Globus pallidus (tissue), 1 donor: ENCODE measurements around the gene NTN3.
"Not testable (repeated sequence)": the region's sequence is repeated elsewhere in the genome, so short reads cannot be mapped to it uniquely, and the experiment has no call there.

Experiments used
- DNase-seq: peaks from one replicate; pipeline ENCODE4 v3.0.0-alpha.2; 2015; ENCODE audit warnings: low spot score

The NTN3 gene

GRCh38 chr16:2471016-2471652 is at the start of gene NTN3:
TSS of gene NTN3 (plus strand) at chr16:2471297. CDS start at chr16:2471702, 405 bp downstream.
- no peak for DNase-seq

GRCh38 chr16:2422123-2422867 is 48.8 kb upstream of the NTN3 start:
- DNase-seq: no peak

GRCh38 chr16:2424061-2425007 is 46.8 kb upstream of the NTN3 start:
- DNase-seq: no peak

GRCh38 chr16:2425008-2425518 is 46.0 kb upstream of the NTN3 start:
- no peak for DNase-seq

- no peak for DNase-seq
Measured at GRCh38 chr16:2425825-2426430, 45.2 kb upstream of the NTN3 start.

GRCh38 chr16:2426941-2427361 is 44.1 kb upstream of the NTN3 start:
- DNase-seq: no peak

- DNase-seq: no peak
Measured at GRCh38 chr16:2427526-2427925, 43.6 kb upstream of the NTN3 start.

- DNase-seq: no peak
Measured at GRCh38 chr16:2428051-2428783, 42.9 kb upstream of the NTN3 start.

- DNase-seq: no peak
Measured at GRCh38 chr16:2428784-2429033, 42.4 kb upstream of the NTN3 start.

GRCh38 chr16:2429034-2429770 is 41.9 kb upstream of the NTN3 start, which contains the start of gene CCNF:
TSS of gene CCNF (plus strand) at chr16:2429447. CDS start at chr16:2429482, 35 bp downstream.
- peak; percentile 95 for DNase-seq

GRCh38 chr16:2429771-2430663 is 41.1 kb upstream of the NTN3 start:
- peak; percentile 20 for DNase-seq

- no peak for DNase-seq
Measured at GRCh38 chr16:2432286-2432685, 38.8 kb upstream of the NTN3 start.

- no peak for DNase-seq
Measured at GRCh38 chr16:2432801-2433505, 38.1 kb upstream of the NTN3 start.

- DNase-seq: not testable (repeated sequence)
Measured at GRCh38 chr16:2435236-2435635, 35.9 kb upstream of the NTN3 start.

- no peak for DNase-seq
Measured at GRCh38 chr16:2436110-2436509, 35.0 kb upstream of the NTN3 start.

- DNase-seq: no peak
Measured at GRCh38 chr16:2437032-2437790, 33.9 kb upstream of the NTN3 start.

GRCh38 chr16:2438121-2438520 is 33.0 kb upstream of the NTN3 start:
- DNase-seq: no peak

- no peak for DNase-seq
Measured at GRCh38 chr16:2439598-2439997, 31.5 kb upstream of the NTN3 start.
